ENCODE results near the gene VAPA.

The VAPA gene

DNA sequence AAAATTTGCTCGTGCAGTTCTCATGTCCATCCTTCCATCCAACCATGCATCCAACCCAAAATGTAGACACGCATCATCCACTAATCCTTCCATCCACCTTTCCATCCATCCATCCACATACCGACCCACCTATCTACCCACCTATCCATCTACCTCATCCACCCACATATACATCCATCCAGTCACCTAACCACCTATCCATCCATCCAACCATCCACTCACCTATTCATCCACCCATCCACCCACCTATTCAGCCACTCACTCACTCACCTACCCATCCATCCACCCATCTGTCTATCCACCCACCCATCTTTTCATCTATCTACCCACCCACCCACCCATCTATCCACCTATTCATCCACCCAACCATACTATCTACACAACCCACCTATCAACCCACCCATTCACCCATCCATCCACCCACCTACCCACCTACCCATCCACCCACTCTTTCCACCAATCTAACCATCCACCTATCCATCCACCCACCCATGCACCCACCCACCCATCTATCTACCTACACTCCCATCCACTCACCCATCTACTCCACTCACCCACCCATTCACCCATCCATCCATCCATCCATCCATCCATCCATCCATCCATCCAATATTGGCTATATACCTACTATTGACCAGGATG lies 94.3 kb downstream of the VAPA start:
- no peak overlapping the region for H3K4me3 ChIP-seq (ENCODE audit: low read depth, low read length)
- TF ChIP-seq MYC (IDR thresholded peaks at IDR 0.05; ENCODE audit: low read depth, low read length), result no peak
- TF ChIP-seq POLR2A (IDR thresholded peaks at IDR 0.05; ENCODE audit: extremely low read depth, insufficient read length), result no peak
- TF ChIP-seq, protein P1, sequence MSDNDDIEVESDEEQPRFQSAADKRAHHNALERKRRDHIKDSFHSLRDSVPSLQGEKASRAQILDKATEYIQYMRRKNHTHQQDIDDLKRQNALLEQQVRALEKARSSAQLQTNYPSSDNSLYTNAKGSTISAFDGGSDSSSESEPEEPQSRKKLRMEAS (IDR thresholded peaks at IDR 0.05; ENCODE audit: low read depth, low read length), result no peak
- TF ChIP-seq, protein P2, sequence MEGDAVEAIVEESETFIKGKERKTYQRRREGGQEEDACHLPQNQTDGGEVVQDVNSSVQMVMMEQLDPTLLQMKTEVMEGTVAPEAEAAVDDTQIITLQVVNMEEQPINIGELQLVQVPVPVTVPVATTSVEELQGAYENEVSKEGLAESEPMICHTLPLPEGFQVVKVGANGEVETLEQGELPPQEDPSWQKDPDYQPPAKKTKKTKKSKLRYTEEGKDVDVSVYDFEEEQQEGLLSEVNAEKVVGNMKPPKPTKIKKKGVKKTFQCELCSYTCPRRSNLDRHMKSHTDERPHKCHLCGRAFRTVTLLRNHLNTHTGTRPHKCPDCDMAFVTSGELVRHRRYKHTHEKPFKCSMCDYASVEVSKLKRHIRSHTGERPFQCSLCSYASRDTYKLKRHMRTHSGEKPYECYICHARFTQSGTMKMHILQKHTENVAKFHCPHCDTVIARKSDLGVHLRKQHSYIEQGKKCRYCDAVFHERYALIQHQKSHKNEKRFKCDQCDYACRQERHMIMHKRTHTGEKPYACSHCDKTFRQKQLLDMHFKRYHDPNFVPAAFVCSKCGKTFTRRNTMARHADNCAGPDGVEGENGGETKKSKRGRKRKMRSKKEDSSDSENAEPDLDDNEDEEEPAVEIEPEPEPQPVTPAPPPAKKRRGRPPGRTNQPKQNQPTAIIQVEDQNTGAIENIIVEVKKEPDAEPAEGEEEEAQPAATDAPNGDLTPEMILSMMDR (IDR thresholded peaks at IDR 0.05; ENCODE audit: low read depth, low read length), result no peak
- no peak for DNase-seq (ENCODE audit: low read depth)

Measured in NB4 (cell line).